IMR-90 (cell line): ENCODE data around the gene SMARCD1.
A peak's percentile ranks its signal among the peaks of the same experiment; 100 is the strongest.

Source experiments
- BHLHE40 ChIP-seq: fragments of 150-350 bp; IDR thresholded peaks from 2 replicates; pipeline ENCODE4 v1.6.1; 2016; ENCODE audit warnings: mild to moderate bottlenecking, low read depth, low read length
- CEBPB ChIP-seq: IDR thresholded peaks from 2 replicates; pipeline ENCODE4 v1.6.1; 2012; ENCODE audit warnings: low read depth, low read length, improper control_type of control experiment
- CHD1 ChIP-seq: IDR thresholded peaks from 2 replicates; pipeline ENCODE4 v1.6.1; 2012; ENCODE audit warnings: low read depth, low read length, improper control_type of control experiment
- CTCF ChIP-seq: conservative IDR thresholded peaks from 2 replicates; pipeline ENCODE4 v1.5.1; 2012; ENCODE audit warnings: mild to moderate bottlenecking, low read depth, low read length, improper control_type of control experiment
- ELK1 ChIP-seq: fragments of 150-350 bp; IDR thresholded peaks from 2 replicates; pipeline ENCODE4 v1.6.1; 2016; ENCODE audit warnings: low read depth, mild to moderate bottlenecking, low read length, moderate library complexity, borderline replicate concordance
- FOS ChIP-seq: fragments of 150-350 bp; IDR thresholded peaks from 2 replicates; pipeline ENCODE4 v1.6.1; 2016; ENCODE audit warnings: low read depth, low read length
- MAFK ChIP-seq: IDR thresholded peaks from 2 replicates; pipeline ENCODE4 v1.6.1; 2012; ENCODE audit warnings: low read depth, low read length, improper control_type of control experiment
- MAZ ChIP-seq: IDR thresholded peaks from 2 replicates; pipeline ENCODE4 v1.6.1; 2012; ENCODE audit warnings: low read depth, mild to moderate bottlenecking, low read length, improper control_type of control experiment, moderate library complexity, borderline replicate concordance
- NFE2L2 ChIP-seq: fragments of 150-350 bp; IDR thresholded peaks from 2 replicates; pipeline ENCODE4 v1.6.1; 2016; ENCODE audit warnings: low read depth, mild to moderate bottlenecking, low read length
- POLR2A ChIP-seq: IDR thresholded peaks from 2 replicates; pipeline ENCODE4 v1.6.1; 2012; ENCODE audit warnings: mild to moderate bottlenecking, low read depth, low read length
- RAD21 ChIP-seq: IDR thresholded peaks from 2 replicates; pipeline ENCODE4 v1.6.1; 2012; ENCODE audit warnings: low read length, improper control_type of control experiment
- RFX5 ChIP-seq: IDR thresholded peaks from 2 replicates; pipeline ENCODE4 v1.8.0; 2012; ENCODE audit warnings: low read depth, mild to moderate bottlenecking, low read length, moderate library complexity
- USF2 ChIP-seq: fragments of 150-350 bp; IDR thresholded peaks from 2 replicates; pipeline ENCODE4 v1.6.1; 2017; ENCODE audit warnings: mild to moderate bottlenecking, antibody characterized with exemption, low read length, low read depth

GRCh38 chr12:50107416-50108268 is 22.5 kb downstream of the SMARCD1 start:
- TF ChIP-seq CTCF = no peak
- TF ChIP-seq POLR2A = no peak
- no peak for TF ChIP-seq CHD1
- no peak for TF ChIP-seq RFX5
- peak; percentile 10; the same call in 1 of the 2 replicates for TF ChIP-seq MAFK
- no peak for TF ChIP-seq RAD21
- TF ChIP-seq MAZ = no peak
- no peak for TF ChIP-seq CEBPB
- no peak for TF ChIP-seq NFE2L2
- no peak for TF ChIP-seq USF2
- TF ChIP-seq ELK1 = no peak
- TF ChIP-seq BHLHE40 = no peak
- no peak for TF ChIP-seq FOS
